ENCODE measurements around the gene DNALI1.
"Not testable (repeated sequence)": the region's sequence is repeated elsewhere in the genome, so short reads cannot be mapped to it uniquely, and the experiment has no call there.

Gene DNALI1

DNA sequence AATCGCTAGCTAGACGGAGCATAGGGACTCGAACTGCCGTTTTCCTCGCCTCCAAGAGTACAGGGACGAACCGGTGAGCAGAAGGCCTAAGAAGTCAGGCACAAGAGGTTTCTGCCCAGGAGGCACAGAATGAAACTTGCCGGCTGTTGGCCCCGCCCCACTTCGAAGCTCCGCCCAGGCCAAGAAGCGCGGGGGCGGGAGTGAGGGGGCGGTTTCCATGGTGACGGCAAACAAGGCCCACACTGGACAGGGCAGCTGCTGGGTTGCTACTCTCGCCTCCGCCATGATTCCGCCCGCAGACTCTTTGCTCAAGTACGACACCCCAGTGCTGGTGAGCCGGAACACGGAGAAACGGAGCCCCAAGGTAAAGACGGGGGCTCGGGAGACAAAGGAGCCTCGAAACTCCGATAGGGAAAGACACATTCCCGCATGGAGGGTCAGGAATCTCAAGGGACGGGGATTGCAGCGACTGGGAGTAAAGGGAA, at the start of gene DNALI1:
TSS of gene DNALI1 (plus strand) at position 229 of the 485 bp plus-strand sequence. CDS start at position 284, 55 bp downstream.
- Histone ChIP-seq H3K9ac (ENCODE audit: low read length in 2 of 2) (peak within 1 kb of the TSS in 1 of 2 donors; percentile 64), H3K36me3 (ENCODE audit: control insufficient read depth in 2 of 2, insufficient read depth in 2 of 2, low read length in 2 of 2) (peaks cover 5% of the 10 kb centered on the region in 2 donors), H3K27me3 (ENCODE audit: control insufficient read depth in 1 of 2, insufficient read depth in 2 of 2, low read length in 2 of 2) (no peaks in the 10 kb centered on the region), H3K9me3 (ENCODE audit: control insufficient read depth in 2 of 2, low read length in 2 of 2) (no peaks in the 10 kb centered on the region), H3K4me3 (ENCODE audit: low read length in 2 of 2) (peak within 1 kb of the TSS; percentile 38 to 74), H3K4me1 (ENCODE audit: control insufficient read depth, insufficient read depth, low read length) (peaks cover 33% of the 10 kb centered on the region), H3K27ac (ENCODE audit: low read length) (peak within 1 kb of the TSS; percentile 69)

- Histone ChIP-seq H3K27ac (ENCODE audit: low read length) (no peak overlapping the region), H3K36me3 (ENCODE audit: control insufficient read depth in 2 of 2, insufficient read depth in 2 of 2, low read length in 2 of 2) (peaks cover 9 to 18% of the 10 kb centered on the region in 2 donors), H3K9ac (ENCODE audit: low read length in 2 of 2) (no peak overlapping the region), H3K4me3 (ENCODE audit: low read length in 2 of 2) (no peak overlapping the region), H3K27me3 (ENCODE audit: control insufficient read depth in 1 of 2, insufficient read depth in 2 of 2, low read length in 2 of 2) (no peaks in the 10 kb centered on the region), H3K4me1 (ENCODE audit: control insufficient read depth, insufficient read depth, low read length) (peaks cover 10% of the 10 kb centered on the region), H3K9me3 (ENCODE audit: control insufficient read depth in 2 of 2, low read length in 2 of 2) (no peaks in the 10 kb centered on the region)
These were observed 47.6 kb upstream of the DNALI1 start for GRCh38 chr1:37509181-37509580.

- H3K27ac ChIP-seq (ENCODE audit: low read length), result no peak overlapping the region
- H3K27me3 ChIP-seq (ENCODE audit: control insufficient read depth in 1 of 2, insufficient read depth in 2 of 2, low read length in 2 of 2), result no peaks in the 10 kb centered on the region
- H3K4me3 ChIP-seq (ENCODE audit: low read length in 2 of 2), result peak overlapping the region; percentile 86 to 94
- peaks cover 17% of the 10 kb centered on the region for H3K4me1 ChIP-seq (ENCODE audit: control insufficient read depth, insufficient read depth, low read length)
- H3K9ac ChIP-seq (ENCODE audit: low read length in 2 of 2), result peak overlapping the region; percentile 72 to 94
- no peaks in the 10 kb centered on the region for H3K9me3 ChIP-seq (ENCODE audit: control insufficient read depth in 2 of 2, low read length in 2 of 2)
- peaks cover 7 to 10% of the 10 kb centered on the region in 2 donors for H3K36me3 ChIP-seq (ENCODE audit: control insufficient read depth in 2 of 2, insufficient read depth in 2 of 2, low read length in 2 of 2)
These were observed 42.9 kb upstream of the DNALI1 start for GRCh38 chr1:37513795-37514349.

DNA sequence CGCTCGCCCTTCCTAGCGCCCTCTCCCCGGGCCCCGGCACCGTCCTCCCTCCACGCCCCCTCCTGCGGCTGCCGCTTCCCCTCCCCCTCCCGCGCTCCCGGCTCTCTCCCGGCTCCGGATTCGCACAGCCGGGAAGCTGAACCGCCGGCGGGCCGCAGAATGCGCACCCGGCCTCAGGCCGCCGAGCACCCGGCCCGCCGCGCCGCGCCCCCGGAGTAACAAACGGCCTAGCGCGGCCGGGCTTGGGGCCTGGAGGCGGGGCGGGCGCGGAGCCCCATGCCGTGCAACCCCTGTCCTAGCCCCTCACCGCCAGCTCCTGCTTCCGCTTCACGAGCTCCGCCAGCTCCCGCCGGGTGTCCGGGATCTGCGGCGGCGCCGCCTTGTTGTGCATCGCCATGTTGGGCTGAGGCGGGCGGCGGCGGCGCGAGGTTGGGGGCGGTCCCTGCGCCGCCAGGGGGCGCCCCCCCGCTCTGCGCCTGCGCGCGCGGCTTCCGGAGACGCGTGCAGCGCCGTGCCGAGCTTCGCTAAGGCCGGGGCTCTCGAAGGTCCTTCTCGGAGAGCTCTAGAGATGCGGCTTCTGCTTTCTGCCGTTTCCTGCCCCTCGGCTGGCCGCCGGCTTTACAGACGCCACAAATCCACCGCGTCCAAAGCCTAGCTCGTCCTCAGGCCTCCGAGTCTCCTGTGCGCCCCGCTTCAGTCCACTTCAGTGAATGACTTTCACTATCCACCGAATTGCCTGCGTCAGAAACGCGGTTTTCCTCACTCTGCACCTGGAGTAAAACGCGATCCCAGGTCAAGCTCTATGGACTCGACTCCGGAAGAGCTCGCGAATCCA, 42.2 kb upstream of the DNALI1 start, which contains the start of gene MEAF6:
TSS of gene MEAF6 (minus strand) at position 417 of the 835 bp plus-strand sequence. CDS start at position 397, 20 bp downstream.
- no peaks in the 10 kb centered on the region for H3K9me3 ChIP-seq (ENCODE audit: control insufficient read depth in 2 of 2, low read length in 2 of 2)
- peaks cover 3 to 4% of the 10 kb centered on the region in 2 donors for H3K36me3 ChIP-seq (ENCODE audit: control insufficient read depth in 2 of 2, insufficient read depth in 2 of 2, low read length in 2 of 2)
- H3K27ac ChIP-seq (ENCODE audit: low read length), result peak within 1 kb of the TSS; percentile 90
- no peaks in the 10 kb centered on the region for H3K27me3 ChIP-seq (ENCODE audit: control insufficient read depth in 1 of 2, insufficient read depth in 2 of 2, low read length in 2 of 2)
- peak within 1 kb of the TSS; percentile 94 to 96 for H3K9ac ChIP-seq (ENCODE audit: low read length in 2 of 2)
- peaks cover 17% of the 10 kb centered on the region for H3K4me1 ChIP-seq (ENCODE audit: control insufficient read depth, insufficient read depth, low read length)
- H3K4me3 ChIP-seq (ENCODE audit: low read length in 2 of 2), result peak within 1 kb of the TSS; percentile 86 to 94

- Histone ChIP-seq H3K9ac (ENCODE audit: low read length in 2 of 2) (peak overlapping the region; percentile 94 to 96), H3K4me3 (ENCODE audit: low read length in 2 of 2) (peak overlapping the region; percentile 86 to 94), H3K36me3 (ENCODE audit: control insufficient read depth in 2 of 2, insufficient read depth in 2 of 2, low read length in 2 of 2) (peaks cover 3 to 4% of the 10 kb centered on the region in 2 donors), H3K4me1 (ENCODE audit: control insufficient read depth, insufficient read depth, low read length) (peaks cover 17% of the 10 kb centered on the region), H3K27me3 (ENCODE audit: control insufficient read depth in 1 of 2, insufficient read depth in 2 of 2, low read length in 2 of 2) (no peaks in the 10 kb centered on the region), H3K27ac (ENCODE audit: low read length) (peak overlapping the region; percentile 90), H3K9me3 (ENCODE audit: control insufficient read depth in 2 of 2, low read length in 2 of 2) (no peaks in the 10 kb centered on the region)
These were observed 41.3 kb upstream of the DNALI1 start for GRCh38 chr1:37515185-37516034.

DNA sequence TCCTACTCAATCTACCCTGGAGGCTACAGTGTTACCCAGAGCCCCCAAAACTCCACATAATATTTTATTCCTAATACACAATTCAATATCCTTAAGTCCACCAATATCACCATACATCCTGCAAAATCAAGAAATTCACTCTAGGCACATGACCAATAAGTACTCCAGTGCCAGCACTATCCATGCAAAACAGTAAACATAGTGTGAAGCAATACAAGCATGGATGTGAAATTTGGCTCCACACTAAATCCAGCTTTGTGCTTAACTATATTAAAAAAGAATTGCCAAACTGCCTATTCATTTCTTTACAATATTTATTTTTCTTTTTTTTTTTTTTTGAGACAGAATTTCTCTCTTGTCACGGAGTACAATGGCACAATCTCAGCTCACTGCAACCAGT, 39.2 kb upstream of the DNALI1 start:
- Histone ChIP-seq H3K27ac (ENCODE audit: low read length) (no peak overlapping the region), H3K9me3 (ENCODE audit: control insufficient read depth in 2 of 2, low read length in 2 of 2) (no peaks in the 10 kb centered on the region), H3K4me3 (ENCODE audit: low read length in 2 of 2) (no peak overlapping the region), H3K27me3 (ENCODE audit: control insufficient read depth in 1 of 2, insufficient read depth in 2 of 2, low read length in 2 of 2) (no peaks in the 10 kb centered on the region), H3K9ac (ENCODE audit: low read length in 2 of 2) (no peak overlapping the region), H3K36me3 (ENCODE audit: control insufficient read depth in 2 of 2, insufficient read depth in 2 of 2, low read length in 2 of 2) (peaks cover 2 to 4% of the 10 kb centered on the region in 2 donors), H3K4me1 (ENCODE audit: control insufficient read depth, insufficient read depth, low read length) (peaks cover 17% of the 10 kb centered on the region)

DNA sequence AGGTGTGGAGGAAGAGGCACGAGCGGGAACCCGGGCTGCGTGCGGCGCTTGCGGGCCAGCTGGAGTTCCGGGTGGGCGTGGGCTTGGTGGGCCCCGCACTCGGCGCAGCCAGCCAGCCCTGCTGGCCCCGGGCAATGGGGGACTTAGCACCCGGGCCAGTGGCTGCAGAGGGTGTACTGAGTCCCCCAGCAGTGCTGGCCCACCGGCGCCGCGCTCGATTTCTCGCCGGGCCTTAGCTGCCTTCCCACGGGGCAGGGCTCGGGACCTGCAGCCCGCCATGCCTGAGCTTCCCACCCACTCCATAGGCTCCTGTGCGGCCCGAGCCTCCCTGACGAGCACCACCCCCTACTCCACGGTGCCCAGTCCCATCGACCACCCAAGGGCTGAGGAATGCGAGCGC, 38.5 kb upstream of the DNALI1 start:
- not testable (repeated sequence) for H3K9ac ChIP-seq (ENCODE audit: low read length in 2 of 2); H3K9me3 ChIP-seq (ENCODE audit: control insufficient read depth in 2 of 2, low read length in 2 of 2); H3K27me3 ChIP-seq (ENCODE audit: control insufficient read depth in 1 of 2, insufficient read depth in 2 of 2, low read length in 2 of 2); H3K36me3 ChIP-seq (ENCODE audit: control insufficient read depth in 2 of 2, insufficient read depth in 2 of 2, low read length in 2 of 2); H3K27ac ChIP-seq (ENCODE audit: low read length); H3K4me3 ChIP-seq (ENCODE audit: low read length in 2 of 2)
- peaks cover 14% of the 10 kb centered on the region for H3K4me1 ChIP-seq (ENCODE audit: control insufficient read depth, insufficient read depth, low read length)

DNA sequence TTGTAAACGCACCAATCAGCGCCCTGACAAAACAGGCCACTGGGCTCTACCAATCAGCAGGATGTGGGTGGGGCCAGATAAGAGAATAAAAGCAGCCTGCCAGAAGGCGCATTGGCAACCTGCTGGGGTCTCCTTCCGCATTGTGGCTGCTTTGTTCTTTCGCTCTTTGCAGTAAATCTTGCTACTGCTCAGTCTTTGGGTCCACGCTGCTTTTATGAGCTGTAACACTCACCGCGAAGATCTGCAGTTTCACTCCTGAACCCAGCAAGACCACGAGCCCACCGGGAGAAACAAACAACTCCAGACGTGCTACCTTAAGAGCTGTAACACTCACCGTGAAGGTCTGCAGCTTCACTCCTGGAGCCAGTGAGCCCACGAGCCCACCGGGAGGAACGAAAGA, 37.8 kb upstream of the DNALI1 start:
- not testable (repeated sequence) for H3K4me3 ChIP-seq (ENCODE audit: low read length in 2 of 2); H3K9me3 ChIP-seq (ENCODE audit: control insufficient read depth in 2 of 2, low read length in 2 of 2); H3K36me3 ChIP-seq (ENCODE audit: control insufficient read depth in 2 of 2, insufficient read depth in 2 of 2, low read length in 2 of 2); H3K27me3 ChIP-seq (ENCODE audit: control insufficient read depth in 1 of 2, insufficient read depth in 2 of 2, low read length in 2 of 2); H3K27ac ChIP-seq (ENCODE audit: low read length); H3K9ac ChIP-seq (ENCODE audit: low read length in 2 of 2); H3K4me1 ChIP-seq (ENCODE audit: control insufficient read depth, insufficient read depth, low read length)

DNA sequence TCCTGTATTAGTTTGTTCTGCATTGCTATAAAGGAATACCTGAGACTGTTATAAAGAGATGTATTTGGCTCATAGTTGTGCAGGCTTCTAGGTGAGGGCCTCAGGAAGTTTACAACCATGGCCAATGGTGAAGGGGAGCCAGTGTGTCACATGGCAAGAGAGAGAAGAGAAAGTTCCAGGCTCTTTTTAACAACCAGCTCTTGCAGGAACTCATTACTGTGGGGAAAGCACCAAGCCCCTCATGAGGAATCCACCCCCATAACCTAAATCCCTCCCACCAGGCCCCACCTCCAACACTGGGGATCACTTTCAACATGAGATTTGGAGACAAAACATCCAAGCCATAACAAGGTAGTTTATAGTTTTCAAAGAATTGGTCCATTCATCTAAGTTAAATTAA, 37.1 kb upstream of the DNALI1 start:
- H3K4me1 ChIP-seq (ENCODE audit: control insufficient read depth, insufficient read depth, low read length), result peaks cover 7% of the 10 kb centered on the region
- no peaks in the 10 kb centered on the region for H3K9me3 ChIP-seq (ENCODE audit: control insufficient read depth in 2 of 2, low read length in 2 of 2)
- H3K36me3 ChIP-seq (ENCODE audit: control insufficient read depth in 2 of 2, insufficient read depth in 2 of 2, low read length in 2 of 2), result no peaks in the 10 kb centered on the region
- no peaks in the 10 kb centered on the region for H3K27me3 ChIP-seq (ENCODE audit: control insufficient read depth in 1 of 2, insufficient read depth in 2 of 2, low read length in 2 of 2)
- no peak overlapping the region for H3K4me3 ChIP-seq (ENCODE audit: low read length in 2 of 2)
- H3K27ac ChIP-seq (ENCODE audit: low read length), result no peak overlapping the region
- H3K9ac ChIP-seq (ENCODE audit: low read length in 2 of 2), result no peak overlapping the region

GRCh38 chr1:37529888-37530287, 26.9 kb upstream of the DNALI1 start:
- not testable (repeated sequence) for H3K27ac ChIP-seq (ENCODE audit: low read length); H3K9ac ChIP-seq (ENCODE audit: low read length in 2 of 2); H3K4me3 ChIP-seq (ENCODE audit: low read length in 2 of 2); H3K9me3 ChIP-seq (ENCODE audit: control insufficient read depth in 2 of 2, low read length in 2 of 2); H3K4me1 ChIP-seq (ENCODE audit: control insufficient read depth, insufficient read depth, low read length); H3K27me3 ChIP-seq (ENCODE audit: control insufficient read depth in 1 of 2, insufficient read depth in 2 of 2, low read length in 2 of 2); H3K36me3 ChIP-seq (ENCODE audit: control insufficient read depth in 2 of 2, insufficient read depth in 2 of 2, low read length in 2 of 2)
